Memory B cell (primary cell): Measurements from ENCODE around the gene SFTPA2.
"Not testable (repeated sequence)": the region's sequence is repeated elsewhere in the genome, so short reads cannot be mapped to it uniquely, and the experiment has no call there.

Experiments
- ATAC-seq: fragments of 150-1000 bp; cut with Tn5 transposase; 2 replicates; pipeline ENCODE4 v1.10.0; 2021; ENCODE audit warnings: low read depth, mild to moderate bottlenecking, moderate library complexity
- DNase-seq, 2 donors: peaks; one replicate each; pipeline ENCODE4 v3.0.0; 2022; ENCODE audit warnings: low spot score in 2 of 2
- H3K27ac Mint-ChIP-seq: one replicate; pipeline ENCODE4 v1.8.0; 2022; ENCODE audit warnings: mild to moderate bottlenecking, moderate library complexity, mixed read lengths
- H3K27me3 Mint-ChIP-seq: one replicate; pipeline ENCODE4 v1.8.0; 2022; ENCODE audit warnings: mixed read lengths
- H3K36me3 Mint-ChIP-seq: one replicate; pipeline ENCODE4 v1.8.0; 2022; ENCODE audit warnings: mild to moderate bottlenecking, mixed read lengths
- H3K4me1 Mint-ChIP-seq: one replicate; pipeline ENCODE4 v1.8.0; 2022; ENCODE audit warnings: mixed read lengths
- H3K4me3 Mint-ChIP-seq: one replicate; pipeline ENCODE4 v1.8.0; 2022; ENCODE audit warnings: mild to moderate bottlenecking, moderate library complexity, mixed read lengths
- H3K9me3 Mint-ChIP-seq: one replicate; pipeline ENCODE4 v1.8.0; 2022; ENCODE audit warnings: mixed read lengths

Gene SFTPA2

DNA sequence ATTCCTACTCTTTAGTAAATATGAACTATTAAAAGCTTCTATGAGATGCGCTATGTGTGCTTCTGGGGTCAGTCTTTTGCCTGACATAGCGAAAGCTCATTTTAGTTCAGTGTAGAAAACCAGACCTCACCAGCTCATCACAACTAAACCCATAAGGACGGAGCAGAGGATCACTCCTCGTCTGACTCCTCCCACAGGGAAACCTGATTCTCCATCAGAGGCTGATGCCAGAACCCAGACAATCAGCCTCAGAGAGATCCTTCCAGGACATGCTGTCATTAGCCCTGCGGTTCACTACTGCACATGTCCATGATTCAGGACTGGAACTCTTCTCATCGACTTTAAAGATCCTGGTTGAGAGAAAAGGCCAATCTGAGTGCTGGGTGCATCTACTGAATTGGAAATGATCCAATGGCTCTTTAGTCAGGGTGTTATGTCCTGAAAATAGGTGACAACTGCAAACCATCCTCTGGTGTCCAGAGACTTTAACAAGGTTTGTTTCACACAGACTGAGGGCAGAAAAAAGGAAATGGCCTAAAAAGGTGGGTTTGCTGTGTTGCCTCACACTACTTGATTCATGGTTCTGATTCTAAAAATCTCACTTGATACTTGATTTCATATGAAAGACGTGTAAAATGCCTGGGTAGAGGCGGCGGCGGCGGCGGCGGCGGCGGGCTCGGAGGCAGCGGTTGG lies 48.2 kb downstream of the SFTPA2 start, which contains the start of gene EIF5AL1:
Gene EIF5AL1 (plus strand): TSS at position 643 of the 693 bp plus-strand sequence. CDS start 117 bp downstream, outside the sequence.
- not testable (repeated sequence) for DNase-seq, H3K27me3 Mint-ChIP-seq, H3K9me3 Mint-ChIP-seq, H3K27ac Mint-ChIP-seq, H3K36me3 Mint-ChIP-seq, H3K4me3 Mint-ChIP-seq, H3K4me1 Mint-ChIP-seq, ATAC-seq

GRCh38 chr10:79509934-79510508 lies 50.2 kb downstream of the SFTPA2 start:
- peaks cover 14% of the 10 kb centered on the region for H3K27me3 Mint-ChIP-seq
- not testable (repeated sequence) for DNase-seq, H3K27ac Mint-ChIP-seq, H3K9me3 Mint-ChIP-seq, H3K4me3 Mint-ChIP-seq, ATAC-seq, H3K4me1 Mint-ChIP-seq, H3K36me3 Mint-ChIP-seq

GRCh38 chr10:79509306-79509933 lies 50.8 kb downstream of the SFTPA2 start:
- H3K9me3 Mint-ChIP-seq, H3K4me1 Mint-ChIP-seq, H3K36me3 Mint-ChIP-seq, DNase-seq, H3K27ac Mint-ChIP-seq, H3K4me3 Mint-ChIP-seq: not testable (repeated sequence)
- ATAC-seq = peak; percentile 56
- H3K27me3 Mint-ChIP-seq = peaks cover 14% of the 10 kb centered on the region

- H3K4me1 Mint-ChIP-seq, H3K36me3 Mint-ChIP-seq, H3K4me3 Mint-ChIP-seq, ATAC-seq, H3K9me3 Mint-ChIP-seq, H3K27ac Mint-ChIP-seq, DNase-seq: not testable (repeated sequence)
- H3K27me3 Mint-ChIP-seq = peaks cover 18% of the 10 kb centered on the region
Observed at GRCh38 chr10:79508245-79508644, 52.0 kb downstream of the SFTPA2 start.

GRCh38 chr10:79507440-79508167 lies 52.6 kb downstream of the SFTPA2 start:
- Mint-ChIP-seq H3K36me3 (no peaks in the 10 kb centered on the region), H3K27ac (no peak overlapping the region), H3K4me1 (peaks cover 5% of the 10 kb centered on the region), H3K4me3 (no peak overlapping the region), H3K27me3 (peaks cover 24% of the 10 kb centered on the region), H3K9me3 (no peaks in the 10 kb centered on the region)
- DNase-seq (no peak), ATAC-seq (no peak)
